GM18951 (cell line): ENCODE measurements around the gene GINS1.
A peak's percentile ranks its signal among the peaks of the same experiment; 100 is the strongest.

ENCODE experiments used
- POLR2A ChIP-seq: IDR thresholded peaks from 4 replicates; pipeline ENCODE4 v1.6.1; 2011; ENCODE audit warnings: mild to moderate bottlenecking; ENCODE audit not compliant: insufficient read length, insufficient read depth; ENCODE audit errors: extremely low read depth
- in situ Hi-C: fragments of 300-500 bp; cut with MboI; formaldehyde crosslinking; loops from one replicate; pipeline ENCODE4 v1.12.0; 2022; ENCODE audit warnings: low sequenced_read_pairs, mixed read lengths, inconsistent platforms; ENCODE audit not compliant: unreplicated experiment

The GINS1 gene

GRCh38 chr20:25407311-25408169 lies at the start of gene GINS1:
Gene GINS1, plus strand, starts transcription at chr20:25407673. Its CDS starts 148 bp downstream, at chr20:25407821.
- TF ChIP-seq POLR2A = peak; percentile 84
- in situ Hi-C loops = no loop called here

GRCh38 chr20:25360631-25361286 lies 46.7 kb upstream of the GINS1 start:
- in situ Hi-C loops = no loop called here
- TF ChIP-seq POLR2A = no peak

- TF ChIP-seq POLR2A = no peak
- in situ Hi-C loops = no loop called here
These were observed 46.2 kb upstream of the GINS1 start for GRCh38 chr20:25361287-25361683.

DNA sequence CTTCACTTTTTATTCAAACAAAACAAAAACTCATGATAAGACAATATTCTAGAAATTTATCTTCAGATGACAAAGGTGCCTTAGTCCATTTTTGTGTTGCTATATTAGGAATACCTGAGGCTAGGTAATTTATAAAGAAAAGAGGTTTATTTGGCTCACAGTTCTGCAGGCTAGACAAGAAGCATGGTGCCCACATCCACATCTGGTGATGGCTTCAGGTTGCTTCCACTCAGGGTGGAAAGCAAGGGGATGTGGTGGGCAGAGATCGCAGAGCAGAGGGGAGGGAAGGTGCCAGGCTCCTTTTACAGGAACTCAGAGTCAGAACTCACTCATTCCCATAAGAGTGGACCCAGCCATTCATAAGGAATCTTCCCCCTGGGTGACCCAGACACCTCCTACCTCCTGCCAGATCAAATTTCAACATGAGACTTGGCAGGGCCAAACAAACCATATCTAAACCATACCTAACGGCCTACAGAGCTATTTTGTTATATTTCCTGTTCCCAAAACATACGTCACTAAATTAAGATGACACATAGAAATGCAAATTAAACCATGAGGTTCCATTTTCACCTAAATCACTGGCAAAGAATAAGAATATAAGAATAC lies 43.2 kb upstream of the GINS1 start:
- TF ChIP-seq POLR2A = no peak
- in situ Hi-C loops = no loop called here

GRCh38 chr20:25364879-25365699 lies 42.4 kb upstream of the GINS1 start:
- TF ChIP-seq POLR2A = no peak
- in situ Hi-C loops = no loop called here

DNA sequence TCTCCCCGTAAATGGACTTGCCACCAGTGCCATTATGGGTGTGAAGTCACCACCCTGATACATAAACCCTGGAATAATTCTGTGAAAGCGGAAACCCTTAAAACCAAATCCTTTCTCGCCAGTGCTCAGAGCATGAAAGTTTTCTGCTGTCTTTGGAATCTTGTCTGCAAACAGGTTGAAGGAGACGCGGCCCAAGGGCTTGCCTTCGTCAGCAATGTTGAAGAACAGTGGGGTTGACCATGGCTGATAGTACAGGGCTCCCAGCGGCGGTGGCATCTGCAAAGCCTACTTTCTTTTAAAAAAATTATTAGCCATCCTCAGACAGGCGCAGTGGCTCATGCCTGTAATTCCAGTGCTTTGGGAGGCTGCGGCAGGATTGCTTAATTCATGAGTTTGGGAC lies 38.9 kb upstream of the GINS1 start:
- no peak for TF ChIP-seq POLR2A
- in situ Hi-C loops = no loop called here

GRCh38 chr20:25368976-25369375 lies 38.5 kb upstream of the GINS1 start:
- in situ Hi-C loops = no loop called here
- TF ChIP-seq POLR2A = no peak

GRCh38 chr20:25369529-25369928 lies 37.9 kb upstream of the GINS1 start:
- in situ Hi-C loops = no loop called here
- no peak for TF ChIP-seq POLR2A

- no peak for TF ChIP-seq POLR2A
- in situ Hi-C loops = no loop called here
These were observed 37.5 kb upstream of the GINS1 start for GRCh38 chr20:25369971-25370370.

DNA sequence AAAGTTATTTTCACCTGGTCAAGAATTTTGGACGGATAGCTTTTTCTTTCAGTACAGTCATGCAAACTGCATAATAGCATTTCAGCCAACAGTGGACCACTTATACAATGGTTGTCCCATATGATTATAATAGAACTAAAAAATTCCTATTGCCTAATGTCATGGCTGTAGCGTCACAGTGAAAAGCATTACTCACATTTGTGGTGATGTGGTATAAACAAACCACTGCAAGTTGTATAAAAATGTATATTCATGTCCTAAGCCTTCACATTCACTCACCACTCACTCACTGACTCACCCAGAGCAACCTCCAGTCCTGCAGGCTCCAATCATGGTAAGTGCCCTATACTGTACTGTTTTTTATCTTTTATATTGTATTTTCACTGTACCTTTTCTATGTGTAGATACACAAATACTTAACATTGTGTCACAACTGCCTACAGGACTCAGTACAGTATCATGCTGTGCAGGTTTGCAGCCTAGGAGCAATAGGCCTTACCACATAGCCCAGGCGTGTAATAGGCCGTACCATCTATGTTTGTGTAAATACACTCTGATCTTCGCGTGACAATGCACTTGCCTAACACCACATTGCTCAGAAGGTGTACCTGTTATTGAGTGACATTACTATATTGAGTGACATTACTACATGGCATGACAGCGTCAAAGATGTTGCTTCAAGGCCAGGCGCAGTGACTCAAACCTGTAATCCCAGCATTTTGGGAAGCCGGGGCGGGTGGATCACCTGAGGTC lies 34.7 kb upstream of the GINS1 start:
- in situ Hi-C loops = no loop called here
- no peak for TF ChIP-seq POLR2A

- TF ChIP-seq POLR2A = no peak
- in situ Hi-C loops = no loop called here
These were observed 32.6 kb upstream of the GINS1 start for GRCh38 chr20:25374842-25375241.

DNA sequence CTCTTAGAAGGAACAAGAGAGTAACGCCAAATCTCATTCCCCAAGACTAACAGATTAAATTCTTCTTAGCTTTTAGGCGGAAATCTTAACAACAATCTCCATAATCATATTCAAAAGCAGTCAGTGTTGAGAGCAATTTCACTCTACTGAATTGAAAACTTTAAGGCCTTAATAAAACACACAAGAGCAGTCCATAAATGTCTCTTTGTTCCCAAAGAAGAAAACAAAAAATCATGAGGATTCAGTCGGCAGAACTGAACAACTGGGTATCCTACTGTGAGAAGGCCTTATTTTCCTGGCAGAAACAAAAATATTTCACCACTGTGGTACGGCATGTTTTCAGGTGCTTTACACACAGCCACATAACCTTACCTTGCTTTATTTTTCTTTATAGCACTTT lies 31.2 kb upstream of the GINS1 start:
- no peak for TF ChIP-seq POLR2A
- in situ Hi-C loops = no loop called here
